KMS-11 (cell line): ENCODE data around the gene CCAR1.

ENCODE experiments used
- H2AFZ ChIP-seq: fragments of 200-600 bp; sonication (generic); 2 replicates; pipeline ENCODE4 v1.6.1; 2016; ENCODE audit warnings: antibody characterized with exemption, mixed run types, low read depth
- H3K27ac ChIP-seq: fragments of 200-600 bp; sonication (generic); 2 replicates; pipeline ENCODE4 v1.6.1; 2016; ENCODE audit warnings: mild to moderate bottlenecking, mixed run types
- H3K27me3 ChIP-seq: fragments of 200-600 bp; sonication (generic); 2 replicates; pipeline ENCODE4 v1.6.1; 2017; ENCODE audit warnings: mild to moderate bottlenecking, low read depth, mixed run types, moderate library complexity; ENCODE audit not compliant: insufficient read depth
- H3K36me3 ChIP-seq: fragments of 200-600 bp; sonication (generic); 2 replicates; pipeline ENCODE4 v1.6.1; 2017; ENCODE audit warnings: mild to moderate bottlenecking, mixed run types; ENCODE audit not compliant: insufficient read depth
- H3K4me1 ChIP-seq: fragments of 200-600 bp; sonication (generic); 2 replicates; pipeline ENCODE4 v1.6.1; 2016; ENCODE audit warnings: mild to moderate bottlenecking, low read depth, mixed run types; ENCODE audit not compliant: poor library complexity, severe bottlenecking
- H3K4me2 ChIP-seq: fragments of 200-600 bp; sonication (generic); 2 replicates; pipeline ENCODE4 v1.7.0; 2016; ENCODE audit warnings: mild to moderate bottlenecking, mixed run types
- H3K4me3 ChIP-seq: fragments of 200-600 bp; sonication (generic); IDR thresholded peaks from 2 replicates; pipeline ENCODE4 v1.6.1; 2017; ENCODE audit warnings: low read depth, low read length, mixed read lengths; ENCODE audit not compliant: insufficient read depth
- H3K79me2 ChIP-seq: fragments of 200-600 bp; sonication (generic); 2 replicates; pipeline ENCODE4 v1.6.1; 2016; ENCODE audit warnings: low read depth, mixed run types; ENCODE audit not compliant: insufficient read depth
- H3K9ac ChIP-seq: fragments of 200-600 bp; sonication (generic); 2 replicates; pipeline ENCODE4 v1.6.1; 2016; ENCODE audit warnings: mild to moderate bottlenecking, mixed run types
- H4K20me1 ChIP-seq: fragments of 200-600 bp; sonication (generic); 2 replicates; pipeline ENCODE4 v1.6.1; 2016; ENCODE audit warnings: mild to moderate bottlenecking, mixed run types; ENCODE audit not compliant: insufficient read depth
- CTCF ChIP-seq: fragments of 200-600 bp; sonication (generic); conservative IDR thresholded peaks from 2 replicates; pipeline ENCODE4 v1.6.1; 2017; ENCODE audit warnings: low read depth, mild to moderate bottlenecking, antibody characterized with exemption, low read length, moderate library complexity, mixed read lengths

The CCAR1 gene

DNA sequence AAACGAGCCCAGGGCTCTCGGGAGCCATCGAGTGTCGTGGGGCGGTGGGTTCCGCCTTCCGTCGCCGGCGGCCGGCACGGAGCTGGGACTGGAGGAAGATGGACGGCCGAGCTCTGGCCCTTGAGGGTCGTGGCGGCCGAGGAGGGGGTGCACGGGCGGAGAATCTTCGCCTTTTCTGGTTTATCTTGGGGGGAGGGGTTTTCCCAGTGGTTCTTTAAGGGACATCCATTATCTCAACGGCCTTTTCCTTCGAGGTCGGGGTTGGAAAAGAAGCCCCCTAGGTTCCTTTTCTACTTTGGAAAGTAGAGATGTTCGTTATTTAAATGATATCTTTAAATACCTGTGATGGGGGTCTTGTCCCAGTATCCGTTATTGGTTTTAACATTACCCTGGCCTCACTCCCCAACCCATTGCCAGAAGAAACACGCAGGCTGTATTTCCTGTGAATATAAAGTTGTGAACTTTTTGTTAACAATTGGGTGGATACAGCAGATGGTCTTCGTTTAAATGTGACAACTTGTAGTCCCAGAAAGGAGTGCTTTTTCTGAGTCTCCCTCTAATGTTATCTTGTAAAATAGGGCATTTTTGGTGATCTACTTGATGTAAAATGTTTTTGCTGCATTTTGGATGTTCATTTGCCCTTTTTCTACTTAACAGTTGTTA lies 765 bp downstream of the CCAR1 start:
- no peak for TF ChIP-seq CTCF
- Histone ChIP-seq H3K9ac (peak overlapping the region; percentile 94), H2AFZ (peak overlapping the region; percentile 77), H3K36me3 (peaks cover 3% of the 10 kb centered on the region; the same call in 1 of the 2 replicates), H3K27me3 (no peaks in the 10 kb centered on the region), H3K27ac (peak overlapping the region; percentile 81), H3K79me2 (peaks cover 18% of the 10 kb centered on the region), H3K4me2 (peak overlapping the region; percentile 55), H4K20me1 (no peaks in the 10 kb centered on the region), H3K4me3 (peak overlapping the region; percentile 39), H3K4me1 (peaks cover 8% of the 10 kb centered on the region)

- H3K79me2 ChIP-seq, result peaks cover 28% of the 10 kb centered on the region
- no peaks in the 10 kb centered on the region for H4K20me1 ChIP-seq
These were observed 4.0 kb downstream of the CCAR1 start for GRCh38 chr10:68725016-68725415.

GRCh38 chr10:68727146-68727545 lies 6.1 kb downstream of the CCAR1 start:
- Histone ChIP-seq H3K4me2 (no peak overlapping the region), H3K36me3 (peaks cover 8% of the 10 kb centered on the region; the same call in 1 of the 2 replicates), H4K20me1 (no peaks in the 10 kb centered on the region), H3K4me1 (peaks cover 8% of the 10 kb centered on the region), H3K79me2 (peaks cover 17% of the 10 kb centered on the region; the same call in 1 of the 2 replicates), H3K4me3 (no peak overlapping the region), H3K9ac (no peak overlapping the region), H3K27me3 (no peaks in the 10 kb centered on the region), H3K27ac (no peak overlapping the region), H2AFZ (no peak overlapping the region)
- no peak for TF ChIP-seq CTCF

More at GRCh38 chr10:68725016-68725415, 4.0 kb downstream of the CCAR1 start:
- Histone ChIP-seq H3K36me3 (peaks cover 8% of the 10 kb centered on the region; the same call in 1 of the 2 replicates), H3K27ac (no peak overlapping the region), H3K4me1 (peaks cover 8% of the 10 kb centered on the region), H3K4me2 (no peak overlapping the region), H2AFZ (no peak overlapping the region), H3K9ac (no peak overlapping the region), H3K4me3 (no peak overlapping the region), H3K27me3 (no peaks in the 10 kb centered on the region)
- TF ChIP-seq CTCF, result no peak

DNA sequence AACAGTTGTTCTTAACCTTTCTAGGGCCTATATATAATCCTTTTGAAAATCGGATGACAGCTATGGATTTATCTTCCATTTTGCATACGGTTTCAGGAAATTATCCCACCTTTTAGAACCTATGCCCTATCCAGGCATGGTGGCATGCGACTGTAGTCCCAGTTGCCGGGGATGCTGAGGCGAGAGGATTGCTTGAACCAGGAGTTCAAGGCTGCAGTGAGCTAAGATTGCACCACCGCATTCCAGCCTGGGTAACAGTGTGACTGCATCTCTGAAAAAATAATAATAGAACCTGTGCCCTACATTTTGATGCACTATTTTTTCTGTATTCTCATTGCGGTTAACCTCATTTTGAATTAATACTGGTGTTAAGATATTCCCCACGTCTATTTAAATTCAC lies 11.6 kb downstream of the CCAR1 start:
- no peak for TF ChIP-seq CTCF
- peaks cover 7% of the 10 kb centered on the region; the same call in 1 of the 2 replicates for H3K36me3 ChIP-seq
- no peaks in the 10 kb centered on the region for H3K27me3 ChIP-seq
- H3K4me2 ChIP-seq, result no peak overlapping the region
- H3K4me1 ChIP-seq, result peaks cover 8% of the 10 kb centered on the region
- H3K4me3 ChIP-seq, result no peak overlapping the region
- peaks cover 16% of the 10 kb centered on the region; the same call in 1 of the 2 replicates for H3K79me2 ChIP-seq
- H2AFZ ChIP-seq, result no peak overlapping the region
- H4K20me1 ChIP-seq, result no peaks in the 10 kb centered on the region
- H3K27ac ChIP-seq, result no peak overlapping the region
- H3K9ac ChIP-seq, result no peak overlapping the region
